CD8-positive, alpha-beta memory T cell (primary cell): ENCODE data around the gene CDK10. TPM values are rescaled to one million over a fixed set of nuclear protein-coding genes. Genes with fewer than 3 reads are reported as not detected.
"Not testable (repeated sequence)": the region's sequence is repeated elsewhere in the genome, so short reads cannot be mapped to it uniquely, and the experiment has no call there.

Experiments
- CTCF ChIA-PET: fragments of 350-600 bp; sonication (Branson Sonifier 250); formaldehyde crosslinking; loops from one replicate; lab custom pipeline; 2021; ENCODE audit warnings: antibody characterized with exemption; lab: Charles Lee
- POLR2A ChIA-PET: fragments of 350-600 bp; sonication (Branson Sonifier 250); formaldehyde crosslinking; loops from one replicate; lab custom pipeline; 2021; ENCODE audit warnings: antibody characterized with exemption; lab: Charles Lee
- DNase-seq, 5 donors: peaks; one replicate each; pipeline versions ENCODE4 v3.0.0 to v3.0.0-alpha.2; 2020 to 2022; ENCODE audit warnings: mixed read lengths in 1 of 5
- H3K27ac ChIP-seq: one replicate; pipeline ENCODE4 v1.7.0; 2013; ENCODE audit warnings: low read depth, mild to moderate bottlenecking, low read length, moderate library complexity
- H3K27me3 ChIP-seq: 2 replicates; pipeline ENCODE4 v1.7.0; 2013; ENCODE audit warnings: low read length, mild to moderate bottlenecking; ENCODE audit not compliant: insufficient read depth, poor library complexity, severe bottlenecking
- H3K36me3 ChIP-seq: 2 replicates; pipeline ENCODE4 v1.7.0; 2013; ENCODE audit warnings: mild to moderate bottlenecking, low read length, moderate library complexity; ENCODE audit not compliant: insufficient read depth
- H3K4me1 ChIP-seq: 2 replicates; pipeline ENCODE4 v1.7.0; 2013; ENCODE audit warnings: mild to moderate bottlenecking, low read length, moderate library complexity; ENCODE audit not compliant: insufficient read depth
- H3K4me3 ChIP-seq: 2 replicates; pipeline ENCODE4 v1.7.0; 2013; ENCODE audit warnings: mild to moderate bottlenecking, low read length
- H3K9me3 ChIP-seq: 2 replicates; pipeline ENCODE4 v1.7.0; 2013; ENCODE audit warnings: mild to moderate bottlenecking, low read length
- H3K27ac Mint-ChIP-seq, 8 donors: one replicate each; pipeline ENCODE4 v1.8.0; 2020 to 2021; ENCODE audit warnings: mixed read lengths in 8 of 8, mild to moderate bottlenecking in 6 of 8, inconsistent platforms in 3 of 8, moderate library complexity in 3 of 8
- H3K27me3 Mint-ChIP-seq, 2 donors: one replicate each; pipeline ENCODE4 v1.8.0; 2020 to 2021; ENCODE audit warnings: mixed read lengths in 2 of 2, mild to moderate bottlenecking in 1 of 2, moderate library complexity in 1 of 2
- H3K36me3 Mint-ChIP-seq, 3 donors: one replicate each; pipeline ENCODE4 v1.8.0; 2020 to 2021; ENCODE audit warnings: mixed read lengths in 3 of 3, inconsistent platforms in 1 of 3, mild to moderate bottlenecking in 1 of 3
- H3K4me1 Mint-ChIP-seq, 3 donors: one replicate each; pipeline ENCODE4 v1.8.0; 2020 to 2021; ENCODE audit warnings: mixed read lengths in 3 of 3, inconsistent platforms in 1 of 3, mild to moderate bottlenecking in 1 of 3
- H3K4me3 Mint-ChIP-seq, 7 donors: one replicate each; pipeline ENCODE4 v1.8.0; 2020 to 2021; ENCODE audit warnings: mixed read lengths in 7 of 7, mild to moderate bottlenecking in 6 of 7, moderate library complexity in 4 of 7, inconsistent platforms in 2 of 7
- H3K9me3 Mint-ChIP-seq, 5 donors: one replicate each; pipeline ENCODE4 v1.8.0; 2020 to 2022; ENCODE audit warnings: mixed read lengths in 5 of 5, mild to moderate bottlenecking in 3 of 5, moderate library complexity in 2 of 5, inconsistent platforms in 1 of 5
- polyA plus RNA-seq: library from polyadenylated mRNA; unstranded; fragments of 300-500 nt; fragmentation: Illumina TruSeq; gene quantifications from one replicate; pipeline ENCODE4 v1.2.3, GENCODE V29; 2021
- total RNA-seq, 2 experiments: library from RNA; stranded (reverse); gene quantifications; one replicate each; pipeline ENCODE4 v1.2.3, GENCODE V29; 2021

CDK10 gene
- total and polyA plus RNA-seq, 3 experiments from 2014 or later = 31.8 to 79.0 (median 74.8) TPM

GRCh38 chr16:89668790-89669158 lies 17.7 kb upstream of the CDK10 start:
- no peaks in the 10 kb centered on the region for H3K27me3 ChIP-seq
- POLR2A ChIA-PET = no interaction called here

GRCh38 chr16:89669755-89670154 lies 16.7 kb upstream of the CDK10 start:
- no peak for DNase-seq
- H3K27me3 Mint-ChIP-seq = no peaks in the 10 kb centered on the region
- Histone ChIP-seq H3K27ac (no peak overlapping the region), H3K4me3 (no peak overlapping the region), H3K9me3 (no peaks in the 10 kb centered on the region), H3K36me3 (no peaks in the 10 kb centered on the region), H3K27me3 (no peaks in the 10 kb centered on the region), H3K4me1 (peaks cover 5% of the 10 kb centered on the region)
- no peak overlapping the region for H3K27ac Mint-ChIP-seq
- CTCF ChIA-PET = no interaction called here
- POLR2A ChIA-PET = no interaction called here
- H3K9me3 Mint-ChIP-seq = no peaks in the 10 kb centered on the region
- H3K4me1 Mint-ChIP-seq = no peaks in the 10 kb centered on the region
- no peaks in the 10 kb centered on the region for H3K36me3 Mint-ChIP-seq
- H3K4me3 Mint-ChIP-seq = no peak overlapping the region

More at GRCh38 chr16:89668790-89669158, 17.7 kb upstream of the CDK10 start:
- H3K9me3 ChIP-seq = no peaks in the 10 kb centered on the region
- no peak overlapping the region for H3K4me3 ChIP-seq
- no peaks in the 10 kb centered on the region for H3K4me1 Mint-ChIP-seq
- H3K36me3 ChIP-seq = no peaks in the 10 kb centered on the region
- H3K36me3 Mint-ChIP-seq = no peaks in the 10 kb centered on the region
- H3K4me1 ChIP-seq = peaks cover 5% of the 10 kb centered on the region
- CTCF ChIA-PET = no interaction called here
- no peaks in the 10 kb centered on the region for H3K9me3 Mint-ChIP-seq
- H3K4me3 Mint-ChIP-seq = no peak overlapping the region
- no peaks in the 10 kb centered on the region for H3K27me3 Mint-ChIP-seq
- no peak overlapping the region for H3K27ac Mint-ChIP-seq
- no peak overlapping the region for H3K27ac ChIP-seq
- no peak for DNase-seq

- Mint-ChIP-seq H3K4me1 (no peaks in the 10 kb centered on the region), H3K4me3 (no peak overlapping the region), H3K9me3 (no peaks in the 10 kb centered on the region), H3K27me3 (no peaks in the 10 kb centered on the region), H3K27ac (no peak overlapping the region), H3K36me3 (no peaks in the 10 kb centered on the region)
- ChIA-PET POLR2A (no interaction called here), CTCF (interaction anchor here (0.8 kb wide), 1 partner anchor 12 kb away, joined by 3 read pairs; no protein-coding TSS in a partner anchor)
- Histone ChIP-seq H3K4me3 (no peak overlapping the region), H3K36me3 (no peaks in the 10 kb centered on the region), H3K27ac (no peak overlapping the region), H3K9me3 (no peaks in the 10 kb centered on the region), H3K27me3 (no peaks in the 10 kb centered on the region), H3K4me1 (peaks cover 5% of the 10 kb centered on the region)
- no peak for DNase-seq
Measured at GRCh38 chr16:89670496-89671431, 15.7 kb upstream of the CDK10 start.

- H3K9me3 Mint-ChIP-seq, H3K4me1 Mint-ChIP-seq, H3K36me3 ChIP-seq, H3K4me3 ChIP-seq, H3K9me3 ChIP-seq, H3K27ac ChIP-seq, H3K4me1 ChIP-seq, POLR2A ChIA-PET, H3K36me3 Mint-ChIP-seq, CTCF ChIA-PET, H3K27ac Mint-ChIP-seq, H3K4me3 Mint-ChIP-seq, H3K27me3 Mint-ChIP-seq, DNase-seq, H3K27me3 ChIP-seq: not testable (repeated sequence)
Measured at GRCh38 chr16:89671565-89671964, 14.9 kb upstream of the CDK10 start.

GRCh38 chr16:89672177-89672941 lies 14.1 kb upstream of the CDK10 start:
- Histone ChIP-seq H3K9me3 (no peaks in the 10 kb centered on the region), H3K4me3 (no peak overlapping the region), H3K27ac (no peak overlapping the region), H3K27me3 (no peaks in the 10 kb centered on the region), H3K36me3 (no peaks in the 10 kb centered on the region), H3K4me1 (peaks cover 5% of the 10 kb centered on the region)
- Mint-ChIP-seq H3K27me3 (no peaks in the 10 kb centered on the region), H3K4me1 (no peaks in the 10 kb centered on the region), H3K9me3 (no peaks in the 10 kb centered on the region), H3K4me3 (no peak overlapping the region), H3K36me3 (no peaks in the 10 kb centered on the region), H3K27ac (no peak overlapping the region)
- ChIA-PET CTCF (no interaction called here), POLR2A (no interaction called here)
- no peak for DNase-seq

GRCh38 chr16:89678258-89678657 lies 8.2 kb upstream of the CDK10 start:
- Histone ChIP-seq H3K9me3 (no peaks in the 10 kb centered on the region), H3K4me3 (no peak overlapping the region), H3K27me3 (no peaks in the 10 kb centered on the region), H3K27ac (no peak overlapping the region), H3K36me3 (no peaks in the 10 kb centered on the region), H3K4me1 (no peaks in the 10 kb centered on the region)
- Mint-ChIP-seq H3K4me1 (no peaks in the 10 kb centered on the region), H3K27ac (no peak overlapping the region), H3K9me3 (no peaks in the 10 kb centered on the region), H3K27me3 (no peaks in the 10 kb centered on the region), H3K36me3 (no peaks in the 10 kb centered on the region), H3K4me3 (no peak overlapping the region)
- ChIA-PET CTCF (interaction anchor here (0.8 kb wide), 1 partner anchor 115 kb away, joined by 3 read pairs; no protein-coding TSS in a partner anchor), POLR2A (interaction anchor here (0.6 kb wide), 1 partner anchor 63 kb away, joined by 3 read pairs; no protein-coding TSS in a partner anchor)
- no peak for DNase-seq

- Mint-ChIP-seq H3K27me3 (no peaks in the 10 kb centered on the region), H3K27ac (peak overlapping the region in 6 of 8 donors; percentile 57 to 95 (median 93)), H3K4me3 (peak overlapping the region; percentile 37 to 95 (median 91)), H3K9me3 (no peaks in the 10 kb centered on the region), H3K36me3 (peaks cover 0 to 14% (median 2%) of the 10 kb centered on the region in 3 donors), H3K4me1 (peaks cover 8 to 21% (median 12%) of the 10 kb centered on the region in 3 donors)
- DNase-seq = no peak
- CTCF ChIA-PET = interaction anchor here (0.6 to 2.4 kb wide), 3 partner anchors 11 to 20 kb away, joined by 3 to 17 read pairs (median 4); no protein-coding TSS in a partner anchor
- H3K4me3 ChIP-seq = no peak overlapping the region
- H3K27ac ChIP-seq = no peak overlapping the region
- no peaks in the 10 kb centered on the region for H3K9me3 ChIP-seq
- POLR2A ChIA-PET = interaction anchor here (0.7 to 2.1 kb wide), 3 partner anchors 13 to 187 kb away, joined by 3 to 7 read pairs (median 5); partner anchors contain the start of gene TCF25
- H3K36me3 ChIP-seq = peaks cover 5% of the 10 kb centered on the region
- H3K4me1 ChIP-seq = peaks cover 12% of the 10 kb centered on the region
- H3K27me3 ChIP-seq = no peaks in the 10 kb centered on the region
Measured at GRCh38 chr16:89685916-89686315, 573 bp upstream of the CDK10 start.
